Activated T-cell treated with anti-CD3 and anti-CD28 coated beads for 24 hours (primary cell): Measurements from ENCODE around the gene RPGRIP1L.
"Not testable (repeated sequence)": the region's sequence is repeated elsewhere in the genome, so short reads cannot be mapped to it uniquely, and the experiment has no call there.

Source experiments
- DNase-seq: peaks from one replicate; pipeline ENCODE4 v3.0.0-alpha.2; 2020; ENCODE audit warnings: low read depth

The RPGRIP1L gene

GRCh38 chr16:53712065-53712464 is 8.4 kb upstream of the RPGRIP1L start:
- no peak for DNase-seq

- no peak for DNase-seq
These were observed 7.7 kb upstream of the RPGRIP1L start for GRCh38 chr16:53711390-53711789.

GRCh38 chr16:53708490-53708889 is 4.8 kb upstream of the RPGRIP1L start:
- DNase-seq, result no peak

DNA sequence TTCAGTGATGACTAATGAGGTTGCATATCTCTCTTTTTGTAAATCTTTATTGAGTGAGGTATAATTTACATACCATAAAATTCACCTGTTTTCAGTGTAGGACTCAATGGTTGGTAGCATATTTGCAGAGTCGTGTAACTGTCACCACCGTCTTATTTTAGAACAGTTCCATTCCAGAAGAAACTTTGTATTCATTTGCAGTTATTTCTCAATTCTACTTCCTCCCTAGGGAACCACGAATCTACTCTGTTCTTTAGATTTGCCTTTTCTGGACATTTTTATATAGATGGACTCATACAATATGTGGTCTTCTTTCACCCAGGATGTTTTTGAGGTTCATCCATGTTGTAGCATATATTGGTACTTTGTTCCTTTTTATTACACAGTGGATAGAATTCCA is 4.0 kb upstream of the RPGRIP1L start:
- no peak for DNase-seq

DNA sequence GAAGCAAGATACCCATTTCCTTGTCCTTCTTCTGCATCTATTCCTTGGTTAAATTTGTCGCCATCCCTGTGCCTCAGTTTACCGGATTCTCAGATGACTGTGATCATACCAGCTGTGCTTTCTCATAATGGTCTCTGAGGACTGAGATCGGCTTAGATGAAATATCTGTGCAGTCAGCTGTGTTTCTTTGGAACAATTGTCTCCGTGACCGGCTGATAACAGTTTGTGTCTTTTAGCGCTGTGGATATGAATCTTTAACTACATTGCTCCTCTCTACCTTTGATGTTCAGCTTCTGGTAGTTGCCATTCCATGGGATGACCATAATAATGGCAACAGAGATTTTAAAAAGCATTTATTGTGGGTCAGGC is 770 bp upstream of the RPGRIP1L start:
- no peak for DNase-seq

DNA sequence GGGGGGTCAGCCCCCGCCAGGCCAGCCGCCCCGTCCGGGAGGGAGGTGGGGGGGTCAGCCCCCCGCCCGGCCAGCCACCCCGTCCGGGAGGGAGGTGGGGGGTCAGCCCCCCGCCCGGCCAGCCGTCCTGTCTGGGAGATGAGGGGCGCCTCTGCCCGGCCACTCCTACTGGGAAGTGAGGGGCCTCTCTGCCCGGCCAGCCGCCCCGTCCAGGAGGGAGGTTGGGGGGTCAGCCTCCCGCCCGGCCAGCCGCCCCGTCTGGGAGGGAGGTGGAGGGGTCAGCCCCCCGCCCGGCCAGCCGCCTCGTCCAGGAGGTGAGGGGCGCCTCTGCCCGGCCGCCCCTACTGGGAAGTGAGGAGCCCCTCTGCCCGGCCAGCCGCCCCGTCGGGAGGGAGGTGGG is 5.4 kb downstream of the RPGRIP1L start:
- not testable (repeated sequence) for DNase-seq

DNA sequence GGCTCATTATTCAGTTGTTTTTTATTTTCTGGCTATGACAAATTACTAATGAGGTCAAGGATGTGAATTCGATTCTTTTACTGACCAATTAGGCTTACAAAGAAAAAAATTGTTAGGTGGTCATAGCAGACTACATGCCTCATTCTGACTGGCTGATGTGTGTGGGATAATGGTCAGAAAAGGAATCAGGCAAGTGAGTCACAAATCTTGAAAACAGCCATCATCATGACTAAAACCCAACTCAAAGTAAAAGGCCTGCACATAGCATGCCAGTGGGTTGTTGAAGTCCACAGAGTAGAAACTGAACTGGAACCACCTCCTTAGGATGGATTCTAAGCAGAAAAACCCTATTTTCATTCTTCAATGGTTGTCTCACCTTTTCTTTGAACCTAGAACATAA is 8.6 kb downstream of the RPGRIP1L start:
- no peak for DNase-seq

GRCh38 chr16:53693320-53693719 is 10.3 kb downstream of the RPGRIP1L start:
- DNase-seq, result no peak

- no peak for DNase-seq
These were observed 11.5 kb downstream of the RPGRIP1L start for GRCh38 chr16:53692146-53692545.

DNA sequence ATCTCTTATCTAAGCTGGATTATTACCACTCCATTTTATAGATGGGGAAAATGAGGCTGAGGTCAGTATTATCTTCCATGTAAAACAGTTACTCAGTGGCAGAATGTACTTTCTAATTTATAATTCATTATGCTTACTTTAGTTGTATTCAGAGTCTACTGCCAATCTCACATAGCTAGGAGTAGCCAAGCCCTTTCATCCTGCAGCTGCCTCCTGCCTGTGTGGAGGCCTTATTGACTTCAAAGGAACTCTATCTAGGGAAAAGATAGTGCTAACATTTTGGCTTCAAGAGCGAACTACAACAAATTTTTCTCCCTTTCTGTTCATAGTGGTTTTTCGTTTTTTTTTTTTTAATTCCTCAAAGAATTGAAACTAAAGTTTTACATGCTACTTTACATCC is 12.9 kb downstream of the RPGRIP1L start:
- DNase-seq, result no peak

- no peak for DNase-seq
These were observed 14.0 kb downstream of the RPGRIP1L start for GRCh38 chr16:53689636-53690035.

GRCh38 chr16:53686710-53687109 is 16.9 kb downstream of the RPGRIP1L start:
- DNase-seq, result no peak

DNA sequence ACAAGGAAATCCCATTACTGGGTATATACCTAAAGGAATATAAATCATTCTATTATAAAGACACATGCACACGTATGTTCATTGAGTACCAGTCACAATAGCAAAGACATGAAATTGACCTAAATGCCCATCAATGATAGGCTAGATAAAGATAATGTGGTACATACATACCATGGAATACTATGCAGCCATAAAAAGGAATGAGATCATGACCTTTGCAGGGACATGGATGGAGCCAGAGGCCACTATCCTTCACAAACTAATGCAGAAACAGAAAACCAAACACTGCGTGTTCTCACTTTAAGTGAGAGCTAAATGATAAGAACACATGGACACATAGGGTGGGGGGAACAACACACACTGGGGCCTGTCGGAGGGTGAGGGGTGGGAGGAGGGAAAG is 18.3 kb downstream of the RPGRIP1L start:
- not testable (repeated sequence) for DNase-seq

DNA sequence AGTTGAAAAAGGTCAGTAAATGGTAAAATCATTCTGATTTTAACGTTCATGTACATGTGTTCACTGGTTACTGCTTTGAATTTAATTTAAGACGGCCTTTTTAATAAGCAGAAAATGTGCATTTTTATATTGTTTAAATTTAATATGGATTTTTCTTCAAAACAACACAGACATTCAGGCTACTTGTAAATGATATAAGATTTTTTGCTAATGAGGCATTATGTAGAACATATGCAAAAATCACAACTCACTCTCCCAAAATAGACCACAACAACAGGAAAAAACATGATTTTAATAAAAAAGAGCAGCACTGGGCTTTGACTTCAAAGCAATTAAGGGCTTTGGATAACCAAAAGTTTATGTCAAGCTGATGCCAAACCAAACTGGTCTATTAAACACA is 22.3 kb downstream of the RPGRIP1L start:
- DNase-seq, result no peak

GRCh38 chr16:53680756-53681155 is 22.9 kb downstream of the RPGRIP1L start:
- no peak for DNase-seq

DNA sequence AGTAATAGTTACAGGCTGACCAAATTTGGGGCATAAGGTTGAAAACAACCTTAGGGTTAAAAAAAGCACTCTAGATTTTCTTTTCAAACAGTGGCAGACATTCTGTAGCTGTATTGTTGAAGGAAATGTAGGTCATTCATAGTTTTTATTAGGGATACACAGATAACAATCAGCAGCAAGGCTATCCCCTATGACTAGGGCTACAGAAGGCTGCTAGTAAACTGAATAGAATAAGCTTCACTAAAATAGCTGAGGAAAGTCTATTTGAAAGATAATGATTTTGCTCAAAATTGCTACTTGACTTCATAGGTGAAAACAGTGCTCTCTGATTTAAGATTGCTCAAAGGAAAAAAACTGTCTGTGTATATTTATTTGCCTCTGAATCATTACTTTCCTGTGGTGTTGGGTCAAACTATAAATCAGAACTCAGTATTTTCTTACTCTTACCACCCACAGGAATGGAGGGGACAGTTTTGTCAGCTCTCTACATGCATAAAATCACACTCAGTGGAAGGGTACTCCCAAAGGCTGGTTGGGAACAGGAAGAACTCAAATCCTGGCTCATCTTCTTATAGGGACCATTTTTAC is 24.8 kb downstream of the RPGRIP1L start:
- no peak for DNase-seq

DNA sequence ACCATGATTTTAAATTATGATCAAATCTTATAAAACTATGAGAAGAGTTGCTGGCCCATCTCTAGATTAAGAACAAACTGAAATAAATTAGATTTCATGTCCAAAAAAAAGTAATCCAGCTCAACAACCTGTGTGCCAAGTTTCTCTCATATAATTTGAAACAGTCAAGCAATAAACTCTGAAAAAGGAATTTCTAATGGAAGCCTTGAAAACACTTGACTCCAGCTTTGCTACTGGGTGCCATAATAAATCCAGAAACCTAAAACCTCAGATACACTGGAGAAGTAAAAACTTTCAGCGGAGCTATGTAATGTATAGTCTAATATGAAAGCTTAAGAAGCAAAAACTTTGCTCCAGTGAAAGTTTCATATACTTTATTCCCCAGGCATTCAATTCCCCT is 25.5 kb downstream of the RPGRIP1L start:
- no peak for DNase-seq

DNA sequence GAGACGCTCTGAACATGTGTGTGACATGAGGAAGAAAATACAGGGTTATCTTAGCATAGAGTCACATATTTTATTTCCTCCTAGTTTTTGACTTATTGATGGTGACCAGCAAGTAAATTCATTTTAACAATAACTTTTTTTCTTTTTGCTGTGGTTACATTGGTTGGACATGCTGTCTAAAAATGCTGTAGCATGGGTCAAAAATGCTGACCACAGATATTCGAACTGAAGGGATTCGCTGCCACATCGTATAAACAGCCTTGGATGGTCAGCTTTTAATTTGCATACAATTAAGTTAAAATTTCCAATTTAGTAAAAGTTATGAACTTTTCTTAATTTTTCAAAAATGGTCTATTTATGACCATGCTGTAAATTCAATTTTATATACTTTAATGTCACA is 30.5 kb downstream of the RPGRIP1L start:
- no peak for DNase-seq

GRCh38 chr16:53672461-53672860 is 31.2 kb downstream of the RPGRIP1L start:
- no peak for DNase-seq

GRCh38 chr16:53668869-53669268 is 34.8 kb downstream of the RPGRIP1L start:
- DNase-seq, result no peak

- DNase-seq, result no peak
These were observed 36.8 kb downstream of the RPGRIP1L start for GRCh38 chr16:53666786-53667415.

- no peak for DNase-seq
These were observed 38.8 kb downstream of the RPGRIP1L start for GRCh38 chr16:53664724-53665345.

GRCh38 chr16:53662072-53662471 is 41.6 kb downstream of the RPGRIP1L start:
- DNase-seq, result no peak

GRCh38 chr16:53654946-53655345 is 48.7 kb downstream of the RPGRIP1L start:
- no peak for DNase-seq
